Glomerular endothelial cell (primary cell): ENCODE measurements around the gene TLE6. TPM values are rescaled to one million over a fixed set of nuclear protein-coding genes. Genes with fewer than 3 reads are reported as not detected.
"Not testable (repeated sequence)": the region's sequence is repeated elsewhere in the genome, so short reads cannot be mapped to it uniquely, and the experiment has no call there.

Source experiments
- DNase-seq: peaks from one replicate; pipeline ENCODE4 v3.0.0-alpha.2; 2011; ENCODE audit warnings: low read depth, low spot score; ENCODE audit errors: extremely low read depth
- total RNA-seq: library from RNA; depleted of rRNA; stranded (reverse); fragments of >200 nt; gene quantifications from 2 replicates; pipeline ENCODE4 v1.2.3, GENCODE V29; 2015

TLE6 gene
- total RNA-seq, 1 donor from 2014 or later: 0.88 TPM

DNA sequence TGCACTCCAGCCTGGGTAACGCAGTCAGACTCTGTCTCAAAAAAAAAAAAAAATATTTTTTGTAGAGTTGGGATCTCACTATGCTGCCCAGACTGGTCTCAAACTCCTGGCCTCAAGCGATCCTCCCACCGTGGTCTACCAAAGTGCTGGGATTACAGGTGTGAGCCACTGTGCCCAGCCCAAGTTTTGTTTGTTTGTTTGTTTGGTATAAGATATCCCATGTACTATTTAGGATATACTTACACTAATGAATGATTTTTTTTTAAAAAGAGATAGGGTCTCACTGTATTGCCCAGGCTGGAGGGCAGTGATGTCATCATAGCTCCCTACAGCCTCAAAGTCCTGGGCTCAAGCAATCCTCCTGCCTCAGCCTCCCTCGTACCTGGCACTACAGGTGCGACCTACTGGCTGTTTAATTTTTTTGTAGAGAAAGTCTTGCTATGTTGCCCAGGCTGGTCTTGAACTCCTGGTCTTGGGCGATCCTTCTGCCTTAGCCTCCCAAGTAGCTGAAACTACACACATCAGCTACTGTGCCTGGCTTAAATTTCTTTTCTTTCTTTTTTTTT, 24.0 kb downstream of the TLE6 start:
- DNase-seq: no peak

DNA sequence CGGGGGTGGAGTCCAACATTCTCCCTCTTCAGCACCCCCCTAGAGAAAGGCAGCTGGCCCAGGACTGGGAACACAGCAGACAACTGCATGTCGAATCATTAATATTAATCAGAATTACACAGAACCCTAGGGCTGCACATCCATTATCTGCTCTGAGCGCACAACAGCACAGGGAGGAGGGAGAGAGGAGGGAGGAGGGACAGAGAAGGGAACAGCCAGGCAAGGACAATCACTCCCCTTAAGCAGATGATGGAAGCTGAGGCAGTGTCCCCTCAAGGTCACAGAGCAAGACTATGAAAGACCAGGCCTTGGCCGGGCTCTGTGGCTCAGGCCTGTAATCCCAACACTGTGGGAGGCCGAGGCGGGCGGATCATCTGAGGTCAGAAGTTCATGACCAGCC, 25.7 kb downstream of the TLE6 start:
- DNase-seq: no peak

DNA sequence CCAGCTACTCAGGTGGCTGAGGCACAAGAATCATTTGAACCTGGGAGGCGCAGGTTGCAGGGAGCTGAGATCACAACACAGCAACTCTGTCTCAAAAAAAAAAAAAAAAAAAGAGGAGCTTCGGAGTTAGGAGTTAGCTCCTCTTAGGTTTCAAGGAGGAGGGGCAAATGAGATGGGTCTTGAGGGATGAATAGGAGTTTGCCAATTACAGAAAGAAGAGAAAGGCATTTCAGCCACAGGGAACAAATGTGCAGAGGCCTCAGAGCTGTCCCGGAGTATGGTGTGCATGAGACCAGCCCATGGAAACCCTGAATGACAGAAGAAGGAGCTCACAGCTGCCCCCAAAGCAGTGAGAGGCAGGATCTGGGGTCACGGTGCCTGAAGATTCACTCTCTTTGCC, 27.2 kb downstream of the TLE6 start:
- DNase-seq: no peak

DNA sequence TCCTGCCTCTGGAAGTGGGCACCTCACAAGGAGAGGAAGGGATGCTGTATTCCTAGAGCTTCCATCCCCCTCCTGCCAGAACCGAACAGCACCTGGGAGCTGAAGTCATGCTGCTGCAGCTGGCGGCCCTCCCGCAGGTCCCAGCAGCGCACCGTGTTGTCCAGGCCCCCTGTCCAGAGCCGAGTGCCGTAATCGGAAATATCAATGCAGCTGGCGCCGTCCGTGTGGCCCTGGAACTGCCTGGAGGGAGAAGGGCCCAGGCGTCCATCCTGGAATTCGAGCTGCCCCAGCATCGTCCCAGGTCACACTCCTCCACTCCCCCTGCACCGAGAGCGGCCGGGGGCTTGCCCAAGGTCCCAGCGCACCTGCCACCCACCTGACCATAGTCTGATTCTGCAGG, 28.0 kb downstream of the TLE6 start:
- DNase-seq: no peak

DNA sequence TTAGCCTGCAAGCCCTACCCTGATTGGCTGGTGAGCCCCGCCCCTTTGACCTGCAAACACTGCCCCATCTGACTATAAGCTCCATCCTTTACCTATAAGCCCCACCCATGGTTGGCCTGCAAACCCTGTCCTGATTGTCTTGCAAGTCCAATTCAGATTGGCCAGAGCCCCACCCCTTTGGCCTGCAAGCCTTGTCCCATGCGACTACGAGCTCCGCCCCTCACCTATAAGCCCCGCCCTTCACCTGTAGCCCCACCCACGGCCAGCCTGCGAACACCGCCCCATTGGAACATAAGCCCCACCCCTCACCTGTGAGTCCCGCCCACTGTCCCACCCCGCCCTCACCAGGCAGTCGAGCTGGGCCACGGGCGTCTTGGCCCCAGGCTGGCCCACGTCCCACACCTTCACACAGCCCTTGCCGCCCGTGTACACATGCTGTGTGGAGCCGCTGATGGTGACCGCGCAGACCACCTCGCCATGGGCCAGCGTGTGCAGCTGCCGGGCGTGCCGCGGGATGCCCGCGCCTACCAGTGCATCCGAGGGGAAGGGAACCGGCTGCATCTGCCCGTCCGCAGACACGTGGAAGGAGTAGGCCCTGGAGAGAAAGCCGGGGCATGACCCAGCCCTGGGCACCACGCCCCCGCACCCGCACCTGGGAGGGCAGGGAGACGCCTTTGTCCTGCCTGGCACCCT, 28.9 kb downstream of the TLE6 start:
- DNase-seq: no peak

DNA sequence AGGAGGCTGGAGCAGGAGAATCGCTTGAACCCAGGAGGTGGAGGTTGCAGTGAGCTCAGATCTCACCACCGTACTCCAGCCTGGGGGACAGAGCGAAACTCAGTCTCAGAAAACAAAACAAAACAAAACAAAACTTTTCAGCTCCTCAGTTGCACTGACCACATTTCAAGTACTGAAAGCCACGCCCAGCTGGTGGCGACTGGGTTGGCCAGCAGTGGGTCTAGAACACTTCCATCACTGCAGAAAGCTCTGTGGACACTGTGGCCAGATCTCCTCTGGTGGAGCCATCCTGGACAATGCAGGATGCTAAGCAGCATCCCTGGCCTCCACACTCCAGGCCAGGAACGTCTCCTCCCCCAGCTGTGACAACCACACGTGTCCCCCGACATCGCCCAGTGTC, 30.6 kb downstream of the TLE6 start:
- DNase-seq: no peak

DNA sequence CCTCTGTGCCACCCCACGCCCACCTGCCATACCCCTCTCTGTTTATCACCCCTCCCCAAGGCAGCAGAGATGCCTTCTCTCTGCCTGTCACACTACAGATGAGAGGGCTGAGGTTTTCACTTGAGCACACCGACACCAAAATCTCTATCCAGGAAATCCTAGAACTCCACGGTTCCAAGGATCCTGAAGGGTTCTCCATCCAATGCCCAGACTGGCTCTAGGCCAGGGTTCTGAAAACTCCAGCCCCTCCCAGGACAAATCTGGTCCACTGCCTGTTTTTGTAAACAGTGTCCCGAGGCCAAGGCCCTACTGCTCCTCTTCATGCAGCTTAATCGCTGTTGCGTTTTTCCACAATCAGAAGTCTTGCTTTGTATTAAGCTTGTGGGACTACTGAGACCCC, 31.6 kb downstream of the TLE6 start:
- DNase-seq: no peak

DNA sequence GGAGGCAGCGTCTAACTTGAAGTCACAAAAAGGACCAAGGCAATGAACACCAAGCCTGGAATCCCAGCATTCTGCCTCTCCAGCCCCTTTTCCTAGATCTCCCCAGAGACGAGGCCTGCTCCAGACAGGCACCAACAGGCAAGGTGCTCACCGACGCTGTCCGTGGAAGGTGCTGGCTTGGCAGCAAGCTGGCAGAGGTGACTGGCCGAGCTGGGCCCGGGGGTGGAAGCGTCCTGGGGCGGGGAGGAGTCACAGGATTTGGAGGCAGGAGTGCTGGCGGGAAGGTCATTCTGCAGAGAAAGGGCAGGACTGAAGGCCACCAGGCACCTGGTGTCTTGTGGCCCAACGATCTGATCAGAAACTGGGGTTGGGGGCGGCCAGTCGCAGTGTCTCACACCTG, 33.5 kb downstream of the TLE6 start:
- no peak for DNase-seq

DNA sequence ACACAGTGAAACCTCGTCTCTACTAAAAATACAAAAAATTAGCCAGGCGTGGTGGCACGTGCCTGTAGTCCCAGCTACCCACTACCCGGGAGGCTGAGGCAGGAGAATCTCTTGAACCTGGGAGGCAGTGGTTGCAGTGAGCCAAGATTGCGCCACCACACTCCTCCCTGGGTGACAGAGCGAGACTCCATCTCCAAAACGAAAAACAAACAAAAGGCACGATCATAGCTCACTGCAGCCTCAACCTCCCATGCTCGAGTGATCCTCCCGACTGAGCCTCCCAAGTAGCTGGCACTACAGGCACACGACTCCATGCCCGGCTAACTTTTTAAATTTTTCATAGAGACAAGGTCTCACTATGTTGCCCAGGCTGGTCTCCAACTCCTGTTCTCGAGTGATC, 34.7 kb downstream of the TLE6 start:
- DNase-seq: not testable (repeated sequence)

DNA sequence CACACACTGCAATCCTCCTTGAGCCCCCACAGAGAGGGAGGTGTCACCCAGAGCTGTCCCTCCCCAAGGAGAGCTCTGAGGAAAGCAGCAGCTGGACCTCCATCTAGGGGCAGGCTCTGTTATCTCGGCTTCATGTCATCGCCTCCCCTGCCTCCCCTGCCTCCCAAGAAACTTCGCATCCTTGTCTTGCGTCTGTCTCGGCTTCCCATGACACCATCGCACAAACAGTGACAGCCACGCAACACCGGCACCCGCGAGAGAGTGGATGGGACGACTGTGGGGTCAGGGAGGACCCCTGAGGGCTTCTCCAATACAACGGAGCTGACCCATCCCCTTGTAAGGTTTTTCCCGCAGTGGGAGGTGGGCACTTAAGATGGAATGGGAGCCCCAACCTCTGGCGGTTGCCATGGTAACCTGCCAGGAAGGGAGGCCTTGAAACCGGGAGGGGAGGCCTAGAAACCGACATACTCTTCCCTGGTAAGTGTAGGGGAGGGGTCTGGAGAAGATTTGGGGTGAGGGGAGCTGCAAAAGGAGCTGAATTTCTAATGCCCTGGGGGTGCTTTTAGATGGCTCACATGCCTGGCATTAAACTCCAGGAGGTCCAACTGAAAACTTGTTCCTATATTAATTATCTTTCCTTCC, 35.4 kb downstream of the TLE6 start:
- DNase-seq: no peak

DNA sequence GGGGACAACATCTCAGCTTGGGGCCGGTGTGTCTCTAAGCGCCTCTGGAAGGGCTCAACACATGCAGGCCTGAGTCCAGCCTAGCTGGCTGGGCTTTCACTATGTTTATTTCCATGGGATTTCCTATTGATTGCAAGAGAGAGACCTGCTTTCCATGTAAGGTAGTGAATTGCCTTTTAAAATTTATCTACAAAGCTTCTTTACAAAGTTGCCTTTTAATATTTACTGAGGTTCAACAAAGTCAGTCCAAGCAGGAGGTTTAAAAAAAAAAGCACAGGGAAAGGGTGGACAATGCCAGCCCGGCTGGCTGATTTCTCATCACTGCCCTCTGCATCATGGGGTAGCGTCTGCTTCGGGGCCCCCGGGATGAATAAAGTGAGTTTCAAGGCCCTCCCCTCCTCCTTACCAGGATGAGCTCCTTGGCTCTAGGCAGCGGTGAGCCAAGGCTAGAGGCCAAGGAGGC, 35.9 kb downstream of the TLE6 start:
- DNase-seq: no peak

DNA sequence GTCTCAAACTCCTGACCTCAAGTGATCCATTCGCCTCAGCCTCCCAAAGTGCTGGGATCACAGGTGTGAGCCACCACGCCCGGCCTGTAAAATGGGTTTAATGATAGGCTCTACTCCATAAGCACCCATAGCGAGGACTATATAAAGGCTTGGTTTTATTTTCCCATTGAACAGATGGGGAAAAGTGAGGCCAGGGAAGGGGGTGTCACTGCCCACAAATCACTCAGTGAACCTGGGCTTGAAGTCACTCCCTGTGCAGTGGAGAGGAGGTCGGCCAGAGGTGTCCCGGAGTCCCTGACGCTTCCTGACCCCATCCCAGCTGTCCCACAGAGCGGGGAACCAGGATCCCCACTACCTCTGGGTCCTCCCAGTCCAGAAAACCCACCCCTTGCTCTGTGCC, 36.8 kb downstream of the TLE6 start:
- no peak for DNase-seq

DNA sequence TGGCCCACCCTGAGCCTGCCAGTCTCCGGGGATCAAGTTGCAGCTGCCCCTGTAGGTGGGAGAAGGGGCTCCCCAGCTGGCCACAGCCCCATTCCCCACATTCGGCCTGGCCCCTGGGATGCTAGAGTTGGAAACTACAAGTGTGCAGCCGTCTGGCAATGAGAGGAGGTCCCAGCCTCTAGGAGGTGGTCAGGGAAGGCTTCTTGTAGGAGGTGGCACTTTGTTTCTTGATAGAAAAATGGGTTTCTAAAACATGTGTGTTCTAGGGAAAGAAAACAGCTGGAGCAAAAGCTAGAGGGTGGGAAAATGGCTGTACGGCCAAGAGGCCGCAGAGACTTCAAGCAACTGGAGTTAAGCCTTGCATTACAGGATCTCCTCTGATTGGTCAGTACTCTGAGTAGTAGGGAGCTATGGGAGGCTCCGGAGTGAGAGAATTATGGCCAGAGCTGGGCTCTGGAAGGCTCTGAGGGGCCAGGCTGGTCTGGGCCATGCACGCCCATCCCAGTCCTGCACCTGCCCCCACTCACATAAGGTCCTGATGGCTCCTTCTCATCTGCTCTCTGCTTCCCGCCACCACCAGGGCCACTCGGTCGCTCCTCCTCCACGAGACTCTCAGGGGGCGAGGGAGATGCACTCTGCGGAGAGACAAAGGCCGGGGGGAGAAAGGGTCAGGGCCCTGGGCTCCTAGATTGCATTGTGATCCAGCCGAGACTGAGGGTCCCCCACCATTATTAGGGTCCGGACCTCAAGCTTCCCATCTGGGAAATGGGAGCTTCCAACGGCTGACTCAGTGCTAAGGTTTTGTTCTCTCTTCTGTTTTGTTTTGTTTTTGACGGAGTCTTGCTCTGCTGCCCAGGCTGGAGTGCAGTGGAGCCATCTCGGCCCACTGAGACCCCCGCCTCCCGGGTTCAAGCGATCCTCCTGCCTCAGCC, 38.0 kb downstream of the TLE6 start:
- no peak for DNase-seq

DNA sequence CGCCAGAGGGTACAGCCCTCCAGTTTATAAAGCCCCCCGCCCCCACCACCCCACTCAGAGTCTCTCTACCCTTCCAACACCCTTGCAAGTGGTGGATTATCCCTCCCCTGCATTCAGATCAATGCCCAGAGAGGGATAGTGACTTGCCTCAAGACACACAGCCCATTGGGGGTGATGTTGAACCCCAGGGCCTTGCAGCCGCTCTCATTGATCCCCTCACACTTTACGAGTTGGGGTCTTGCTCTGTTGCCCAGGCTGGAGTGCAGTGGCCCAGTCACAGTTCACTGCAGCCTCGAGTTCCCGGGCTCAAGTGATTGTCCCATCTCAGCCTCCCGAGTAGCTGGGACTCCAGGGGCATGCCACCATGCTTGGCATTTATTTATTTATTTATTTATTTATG, 40.6 kb downstream of the TLE6 start:
- no peak for DNase-seq

DNA sequence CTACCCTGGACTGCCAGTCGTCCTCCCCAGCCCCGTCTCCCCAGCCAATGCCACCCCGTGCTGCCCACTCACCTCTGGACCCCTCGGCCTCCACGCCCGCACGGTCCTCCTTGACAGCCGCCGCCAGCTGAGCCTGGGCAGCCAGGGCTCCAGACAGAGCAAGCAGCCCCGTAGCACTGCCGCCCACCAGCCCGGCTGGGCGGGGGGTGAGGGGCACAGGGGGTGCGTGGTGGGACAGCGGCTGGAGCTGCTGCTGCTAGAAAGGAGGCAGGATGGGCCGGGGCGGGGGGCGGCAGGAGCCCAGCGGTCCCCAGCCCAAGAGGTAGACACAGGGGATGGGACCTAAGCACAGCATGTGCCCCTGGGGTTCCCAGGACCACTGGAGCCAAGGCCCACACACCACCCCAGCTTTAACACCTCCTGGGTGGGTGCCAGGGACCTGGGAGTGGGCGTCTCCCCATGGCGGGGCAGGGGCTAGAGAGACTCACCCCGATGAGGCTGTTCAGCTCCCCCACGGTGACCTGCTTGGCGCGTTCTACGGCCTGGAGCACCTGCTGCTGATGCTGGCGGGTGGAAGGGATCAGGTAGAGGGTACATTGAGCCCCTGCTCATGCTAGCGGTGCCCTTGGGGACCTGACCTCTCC, 42.0 kb downstream of the TLE6 start:
- no peak for DNase-seq

DNA sequence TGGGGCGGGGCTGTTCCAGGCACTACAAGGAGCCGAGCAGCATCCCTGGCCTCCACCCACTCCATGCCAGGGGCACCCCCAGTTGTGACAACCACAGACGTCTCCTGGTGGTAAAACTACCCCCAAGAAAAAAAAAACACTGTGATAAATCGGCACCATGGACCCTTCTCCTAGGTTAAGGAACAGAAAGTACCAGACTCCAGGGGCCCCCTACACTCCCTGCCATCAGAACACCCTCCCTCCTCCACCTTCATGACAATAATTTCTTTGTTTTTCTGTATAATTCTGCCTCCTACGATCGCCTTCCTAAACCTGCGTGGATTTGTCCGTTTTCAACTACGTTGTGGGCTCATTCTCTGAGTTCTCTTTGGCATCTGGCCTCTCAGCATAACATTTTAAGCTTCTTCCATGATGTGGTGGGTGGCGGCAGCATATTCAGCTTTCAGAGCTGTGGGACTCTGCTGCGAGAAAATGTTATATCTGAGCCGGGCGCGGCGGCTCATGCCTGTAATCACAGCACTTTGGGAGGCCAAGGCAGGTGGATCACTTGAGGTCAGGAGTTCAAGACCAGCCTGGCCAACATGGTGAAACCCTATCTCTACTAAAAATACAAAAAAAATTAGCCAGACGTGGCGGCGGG, 43.1 kb downstream of the TLE6 start:
- DNase-seq: no peak

DNA sequence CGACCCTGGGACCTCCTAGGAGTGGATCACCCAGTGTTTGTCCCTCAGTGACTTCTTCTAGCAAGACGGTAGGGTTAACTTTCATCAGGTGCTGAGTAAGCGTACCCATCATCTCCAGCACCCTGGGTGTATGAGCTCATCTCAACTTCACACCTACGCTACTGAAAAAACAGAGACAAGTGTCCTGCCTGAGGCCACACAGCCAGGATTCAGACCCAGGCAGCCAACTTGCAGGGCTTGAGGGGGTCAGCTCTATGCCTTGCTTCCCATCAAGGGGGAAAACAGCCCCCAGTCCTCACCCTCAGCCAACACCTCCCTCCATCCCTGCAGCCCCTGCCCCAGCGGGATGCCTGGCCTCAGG, 47.1 kb downstream of the TLE6 start:
- DNase-seq: no peak

DNA sequence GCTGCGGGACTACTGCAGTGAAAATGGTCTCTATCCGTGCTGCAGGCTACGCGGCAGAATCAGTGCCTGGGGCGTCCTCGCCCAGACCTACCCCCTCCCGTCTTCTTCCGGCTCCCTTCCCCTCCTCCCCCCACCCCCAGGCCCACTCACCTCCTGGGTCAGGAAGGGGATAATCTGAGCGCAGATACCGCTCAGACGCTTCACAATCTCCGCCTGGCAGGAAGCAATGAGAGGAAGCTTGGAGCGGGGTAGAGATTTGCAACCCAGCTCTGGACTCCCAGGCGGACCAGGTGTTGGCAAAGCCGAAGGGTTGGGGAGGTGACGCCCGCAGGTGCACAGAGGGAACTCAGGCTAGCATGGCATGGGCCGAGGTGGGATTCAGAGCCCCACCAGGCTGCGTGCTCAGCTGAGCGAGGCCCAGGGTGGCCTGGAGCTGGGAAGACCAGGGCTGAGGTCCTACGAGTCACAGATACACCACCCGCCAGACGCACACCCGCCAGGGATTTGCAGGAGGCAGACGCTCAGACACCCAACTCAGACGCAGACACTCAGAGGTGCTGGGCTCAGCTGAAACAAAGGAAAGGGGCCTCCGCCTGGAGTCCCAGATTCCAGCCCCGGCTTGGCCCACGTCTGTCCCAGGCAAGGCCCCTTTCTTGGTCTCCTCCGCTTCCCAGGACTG, 47.6 kb downstream of the TLE6 start:
- no peak for DNase-seq

DNA sequence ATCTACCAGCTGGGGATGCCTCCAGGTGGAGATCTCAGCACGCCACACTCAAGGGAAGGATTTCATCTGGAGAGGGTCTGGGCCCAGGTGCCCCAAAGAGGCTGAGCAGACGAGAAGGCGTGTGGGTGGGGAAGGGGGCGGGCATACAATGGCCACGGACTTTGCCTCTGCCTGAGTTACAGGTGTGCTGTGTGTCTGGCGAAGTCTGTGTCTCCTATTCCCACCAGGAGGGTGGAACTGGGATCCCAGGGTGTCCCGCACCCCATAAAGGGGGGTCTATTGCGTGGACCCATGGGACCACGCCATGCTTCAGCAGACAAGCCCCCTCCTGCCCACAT, 48.2 kb downstream of the TLE6 start:
- no peak for DNase-seq

DNA sequence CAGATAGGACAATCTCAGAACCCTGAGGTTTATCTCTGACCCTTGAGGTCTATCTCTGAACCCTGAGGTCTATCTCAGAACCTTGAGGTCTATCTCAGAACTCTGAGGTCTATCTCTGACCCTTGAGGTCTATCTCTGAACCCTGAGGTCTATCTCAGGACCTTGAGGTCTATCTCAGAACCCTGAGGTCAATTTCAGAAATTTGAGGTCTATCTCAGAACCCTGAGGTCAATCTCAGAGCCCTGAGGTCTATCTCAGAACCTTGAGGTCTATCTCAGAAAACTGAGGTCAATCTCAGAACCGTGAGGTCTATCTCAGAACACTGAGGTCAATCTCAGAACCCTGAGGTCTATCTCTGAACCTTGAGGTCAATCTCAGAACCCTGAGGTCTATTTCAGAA, 49.4 kb downstream of the TLE6 start:
- no peak for DNase-seq
